HPDE6-E6E7 (cell line): Measurements from ENCODE around the gene USO1.
A peak's percentile ranks its signal among the peaks of the same experiment; 100 is the strongest.

Experiments
- DNase-seq: peaks from one replicate; pipeline ENCODE4 v3.0.0; 2011; ENCODE audit warnings: missing footprints; ENCODE audit errors: extremely low spot score

Gene USO1

GRCh38 chr4:75841641-75842520, 117.5 kb downstream of the USO1 start:
- DNase-seq: no peak

- no peak for DNase-seq
Observed at GRCh38 chr4:75843596-75843995, 119.2 kb downstream of the USO1 start.

- no peak for DNase-seq
Observed at GRCh38 chr4:75844151-75844662, 119.8 kb downstream of the USO1 start.

GRCh38 chr4:75845992-75846391, 121.6 kb downstream of the USO1 start:
- DNase-seq: no peak

GRCh38 chr4:75848171-75848760, 123.9 kb downstream of the USO1 start:
- peak; percentile 51 for DNase-seq

- DNase-seq: no peak
Observed at GRCh38 chr4:75848891-75849290, 124.5 kb downstream of the USO1 start.

- no peak for DNase-seq
Observed at GRCh38 chr4:75849461-75849860, 125.1 kb downstream of the USO1 start.

- DNase-seq: no peak
Observed at GRCh38 chr4:75858721-75859120, 134.3 kb downstream of the USO1 start.

- DNase-seq: no peak
Observed at GRCh38 chr4:75860606-75861005, 136.2 kb downstream of the USO1 start.
